Astrocyte (in vitro differentiated cells and primary cell): ENCODE measurements around the gene SYCE1.
"Not testable (repeated sequence)": the region's sequence is repeated elsewhere in the genome, so short reads cannot be mapped to it uniquely, and the experiment has no call there.

ENCODE experiments used
- CTCF ChIP-seq: IDR thresholded peaks from 2 replicates; pipeline ENCODE4 v1.5.1; 2011; ENCODE audit warnings: low read depth, mild to moderate bottlenecking, inconsistent platforms, low read length, moderate library complexity; ENCODE audit not compliant: insufficient read depth
- EZH2 ChIP-seq: IDR thresholded peaks from 2 replicates; pipeline ENCODE4 v1.6.1; 2012; ENCODE audit warnings: mild to moderate bottlenecking, low read length, inconsistent platforms; ENCODE audit not compliant: insufficient read depth

GRCh38 chr10:133573460-133573859, 8.1 kb upstream of the SYCE1 start:
- not testable (repeated sequence) for TF ChIP-seq CTCF, EZH2
